HL-60 (cell line): ENCODE measurements around the gene ZNF586.
"Not testable (repeated sequence)": the region's sequence is repeated elsewhere in the genome, so short reads cannot be mapped to it uniquely, and the experiment has no call there.

Experiments used
- GABPA ChIP-seq: IDR thresholded peaks from 2 replicates; pipeline ENCODE4 v1.6.1; 2012; ENCODE audit warnings: low read depth
- POLR2AphosphoS5 ChIP-seq: IDR thresholded peaks from 2 replicates; pipeline ENCODE4 v1.6.1; 2012; ENCODE audit warnings: low read depth
- TF ChIP-seq, protein P1 (sequence below): IDR thresholded peaks from one replicate; pipeline ENCODE4 v1.5.1; 2011; ENCODE audit warnings: low read length, control low read depth, inconsistent platforms; ENCODE audit not compliant: insufficient read depth

DNA sequence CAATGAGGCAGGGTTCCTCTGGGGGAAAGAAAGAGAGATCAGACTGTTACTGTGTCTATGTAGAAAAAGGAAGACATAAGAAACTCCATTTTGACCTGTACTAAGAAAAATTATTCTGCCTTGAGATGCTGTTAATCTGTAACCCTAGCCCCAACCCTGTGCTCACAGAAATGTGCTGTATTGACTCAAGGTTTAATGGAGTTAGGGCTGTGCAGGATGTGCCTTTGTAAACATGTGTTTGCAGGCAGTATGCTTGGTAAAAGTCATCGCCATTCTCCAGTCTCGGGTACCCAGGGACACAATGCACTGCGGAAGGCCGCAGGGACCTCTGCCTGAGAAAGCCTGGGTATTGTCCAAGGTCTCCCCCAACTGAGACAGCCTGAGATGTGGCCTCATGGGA, 54.1 kb downstream of the ZNF586 start:
- TF ChIP-seq, protein P1, sequence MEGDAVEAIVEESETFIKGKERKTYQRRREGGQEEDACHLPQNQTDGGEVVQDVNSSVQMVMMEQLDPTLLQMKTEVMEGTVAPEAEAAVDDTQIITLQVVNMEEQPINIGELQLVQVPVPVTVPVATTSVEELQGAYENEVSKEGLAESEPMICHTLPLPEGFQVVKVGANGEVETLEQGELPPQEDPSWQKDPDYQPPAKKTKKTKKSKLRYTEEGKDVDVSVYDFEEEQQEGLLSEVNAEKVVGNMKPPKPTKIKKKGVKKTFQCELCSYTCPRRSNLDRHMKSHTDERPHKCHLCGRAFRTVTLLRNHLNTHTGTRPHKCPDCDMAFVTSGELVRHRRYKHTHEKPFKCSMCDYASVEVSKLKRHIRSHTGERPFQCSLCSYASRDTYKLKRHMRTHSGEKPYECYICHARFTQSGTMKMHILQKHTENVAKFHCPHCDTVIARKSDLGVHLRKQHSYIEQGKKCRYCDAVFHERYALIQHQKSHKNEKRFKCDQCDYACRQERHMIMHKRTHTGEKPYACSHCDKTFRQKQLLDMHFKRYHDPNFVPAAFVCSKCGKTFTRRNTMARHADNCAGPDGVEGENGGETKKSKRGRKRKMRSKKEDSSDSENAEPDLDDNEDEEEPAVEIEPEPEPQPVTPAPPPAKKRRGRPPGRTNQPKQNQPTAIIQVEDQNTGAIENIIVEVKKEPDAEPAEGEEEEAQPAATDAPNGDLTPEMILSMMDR: not testable (repeated sequence)
- not testable (repeated sequence) for TF ChIP-seq POLR2AphosphoS5, GABPA
